HG03520 (cell line): ENCODE data around the gene MRPS5.
"Not testable (repeated sequence)": the region's sequence is repeated elsewhere in the genome, so short reads cannot be mapped to it uniquely, and the experiment has no call there.

ENCODE experiments used
- ATAC-seq: cut with Tn5 transposase; IDR thresholded peaks from one replicate; pipeline ENCODE4 v1.9.1; 2021; ENCODE audit warnings: mild to moderate bottlenecking, moderate library complexity; ENCODE audit not compliant: unreplicated experiment

Gene MRPS5

GRCh38 chr2:95048825-95049682 lies 72.6 kb downstream of the MRPS5 start:
- ATAC-seq: no peak

- no peak for ATAC-seq
Observed at GRCh38 chr2:95047629-95048510, 73.7 kb downstream of the MRPS5 start.

GRCh38 chr2:95046371-95047112 lies 75.1 kb downstream of the MRPS5 start:
- ATAC-seq: no peak

- no peak for ATAC-seq
Observed at GRCh38 chr2:95044601-95045000, 77.0 kb downstream of the MRPS5 start.

- ATAC-seq: no peak
Observed at GRCh38 chr2:95043300-95044093, 78.1 kb downstream of the MRPS5 start.

- no peak for ATAC-seq
Observed at GRCh38 chr2:95042472-95043271, 78.9 kb downstream of the MRPS5 start.

GRCh38 chr2:95041824-95042442 lies 79.7 kb downstream of the MRPS5 start:
- ATAC-seq: no peak

- no peak for ATAC-seq
Observed at GRCh38 chr2:95041060-95041823, 80.4 kb downstream of the MRPS5 start.

- ATAC-seq: no peak
Observed at GRCh38 chr2:95040426-95040825, 81.2 kb downstream of the MRPS5 start.

GRCh38 chr2:95039978-95040377 lies 81.6 kb downstream of the MRPS5 start:
- ATAC-seq: no peak

- no peak for ATAC-seq
Observed at GRCh38 chr2:95039363-95039762, 82.2 kb downstream of the MRPS5 start.

GRCh38 chr2:95038635-95039298 lies 82.8 kb downstream of the MRPS5 start:
- ATAC-seq: no peak

- not testable (repeated sequence) for ATAC-seq
Observed at GRCh38 chr2:95037841-95038585, 83.6 kb downstream of the MRPS5 start.

- no peak for ATAC-seq
Observed at GRCh38 chr2:95037384-95037839, 84.2 kb downstream of the MRPS5 start.

GRCh38 chr2:95036596-95037383 lies 84.8 kb downstream of the MRPS5 start:
- no peak for ATAC-seq
